H1 (cell line): ENCODE results near the gene ARHGEF7. TPM values are rescaled to one million over a fixed set of nuclear protein-coding genes. Genes with fewer than 3 reads are reported as not detected.
"Not testable (repeated sequence)": the region's sequence is repeated elsewhere in the genome, so short reads cannot be mapped to it uniquely, and the experiment has no call there.

Experiments
- CTCF ChIA-PET: fragments of 300-600 bp; sonication (Branson Sonifier 250); formaldehyde crosslinking; loops from one replicate; lab custom pipeline; 2021; ENCODE audit not compliant: partially characterized antibody; lab: Charles Lee
- POLR2A ChIA-PET: fragments of 300-600 bp; sonication (Branson Sonifier 250); formaldehyde crosslinking; loops from one replicate; lab custom pipeline; 2021; ENCODE audit warnings: inconsistent platforms; ENCODE audit not compliant: partially characterized antibody; lab: Charles Lee
- DNase-seq, 2 experiments: peaks; one replicate each; pipeline versions ENCODE4 v3.0.0 to v3.0.0-alpha.2; 2010 to 2022; ENCODE audit warnings: low spot score in 2 of 2, low read depth in 1 of 2, mixed read lengths in 1 of 2
- FAIRE-seq: peaks from 2 replicates; lab custom pipeline; 2011; peaks lifted over from hg19 to GRCh38; lab: Jason Lieb, UNC
- H2AFZ ChIP-seq: 2 replicates; pipeline ENCODE4 v1.8.1; 2012; ENCODE audit warnings: low read length, inconsistent platforms
- H2AK5ac ChIP-seq: 2 replicates; pipeline ENCODE4 v1.6.1; 2013; ENCODE audit warnings: low read depth, low read length
- H2BK120ac ChIP-seq: replicated peaks from 2 replicates; pipeline ENCODE3; 2013; ENCODE audit warnings: low read depth, low read length, inconsistent platforms
- H2BK12ac ChIP-seq: 2 replicates; pipeline ENCODE4 v1.6.1; 2013; ENCODE audit warnings: low read depth, low read length
- H2BK15ac ChIP-seq: 2 replicates; pipeline ENCODE4 v1.6.1; 2013; ENCODE audit warnings: low read length
- H2BK20ac ChIP-seq: 2 replicates; pipeline ENCODE4 v1.6.1; 2013; ENCODE audit warnings: low read length
- H2BK5ac ChIP-seq: 2 replicates; pipeline ENCODE4 v1.6.1; 2013; ENCODE audit warnings: low read depth, low read length
- H3K14ac ChIP-seq: 2 replicates; pipeline ENCODE4 v1.6.1; 2013; ENCODE audit warnings: inconsistent platforms; ENCODE audit not compliant: insufficient read length
- H3K18ac ChIP-seq: 2 replicates; pipeline ENCODE4 v1.6.1; 2013; ENCODE audit warnings: low read length; ENCODE audit errors: extremely low read depth
- H3K23ac ChIP-seq: 2 replicates; pipeline ENCODE4 v1.6.1; 2013; ENCODE audit warnings: inconsistent platforms; ENCODE audit not compliant: insufficient read length
- H3K23me2 ChIP-seq: 2 replicates; pipeline ENCODE4 v1.6.1; 2013; ENCODE audit warnings: low read depth, low read length
- H3K27ac ChIP-seq: 2 replicates; pipeline ENCODE4 v1.6.1; 2011; ENCODE audit warnings: low read depth, low read length, inconsistent platforms
- H3K27me3 ChIP-seq, 4 experiments: replicated peaks in 1 of 4; 1 replicate in 1 of 4; 2 replicates in 3 of 4; pipeline versions ENCODE4 v1.6.1 to v1.8.1; 2011 to 2013; ENCODE audit warnings: low read length in 3 of 4, mild to moderate bottlenecking in 3 of 4, inconsistent platforms in 2 of 4, mixed read lengths in 2 of 4, moderate library complexity in 1 of 4; ENCODE audit not compliant: control insufficient read depth in 3 of 4, insufficient read depth in 3 of 4; ENCODE audit errors: extremely low read depth in 1 of 4
- H3K36me3 ChIP-seq, 4 experiments: 2 replicates each; pipeline versions ENCODE4 v1.6.1 to v1.8.1; 2011 to 2013; ENCODE audit warnings: mild to moderate bottlenecking in 4 of 4, low read length in 3 of 4, moderate library complexity in 2 of 4, control low read depth in 1 of 4, inconsistent platforms in 1 of 4; ENCODE audit not compliant: insufficient read depth in 4 of 4, control insufficient read depth in 2 of 4
- H3K4ac ChIP-seq: replicated peaks from 2 replicates; pipeline ENCODE3; 2013; ENCODE audit warnings: low read length, low read depth, mixed read lengths, inconsistent platforms; ENCODE audit not compliant: insufficient read length
- H3K4me1 ChIP-seq, 4 experiments: replicated peaks in 1 of 4; 1 replicate in 1 of 4; 2 replicates in 3 of 4; pipeline versions ENCODE4 v1.6.1 to v1.8.1; 2011 to 2013; ENCODE audit warnings: low read length in 3 of 4, inconsistent platforms in 2 of 4, mixed read lengths in 1 of 4; ENCODE audit not compliant: insufficient read depth in 4 of 4, control insufficient read depth in 3 of 4
- H3K4me2 ChIP-seq, 2 experiments: 2 replicates each; pipeline versions ENCODE4 v1.6.1 to v1.8.1; 2011 to 2013; ENCODE audit warnings: low read depth in 2 of 2, low read length in 2 of 2, control low read depth in 1 of 2, inconsistent platforms in 1 of 2, mild to moderate bottlenecking in 1 of 2; ENCODE audit not compliant: insufficient read depth in 1 of 2
- H3K4me3 ChIP-seq, 4 experiments: fragments of 200-600, 300-600 bp in 1 of 4; sonication (generic), shearing (Covaris generic), sonication (Bioruptor Twin) in 1 of 4; 2 replicates each; pipeline versions ENCODE4 v1.5.1 to v1.8.1; 2011 to 2016; ENCODE audit warnings: low read length in 4 of 4, low read depth in 3 of 4, control low read depth in 2 of 4, inconsistent platforms in 2 of 4, mild to moderate bottlenecking in 2 of 4, mixed read lengths in 1 of 4, moderate library complexity in 1 of 4; ENCODE audit not compliant: insufficient read depth in 2 of 4; ENCODE audit errors: extremely low read depth in 1 of 4
- H3K56ac ChIP-seq: replicated peaks from 2 replicates; pipeline ENCODE3; 2013; ENCODE audit warnings: low read depth, mild to moderate bottlenecking, mixed read lengths, low read length, inconsistent platforms; ENCODE audit not compliant: insufficient read length
- H3K79me1 ChIP-seq: 2 replicates; pipeline ENCODE4 v1.6.1; 2013; ENCODE audit warnings: low read depth, low read length, control low read depth
- H3K79me2 ChIP-seq, 2 experiments: 2 replicates each; pipeline versions ENCODE4 v1.6.1 to v1.8.1; 2012 to 2013; ENCODE audit warnings: low read length in 2 of 2, mild to moderate bottlenecking in 2 of 2, inconsistent platforms in 1 of 2; ENCODE audit not compliant: insufficient read depth in 2 of 2, control insufficient read depth in 1 of 2
- H3K9ac ChIP-seq, 4 experiments: replicated peaks in 1 of 4; 1 replicate in 1 of 4; 2 replicates in 3 of 4; pipeline versions ENCODE4 v1.6.1 to v1.8.1; 2011 to 2013; ENCODE audit warnings: low read depth in 3 of 4, low read length in 3 of 4, control low read depth in 2 of 4, mild to moderate bottlenecking in 2 of 4, moderate library complexity in 2 of 4, inconsistent platforms in 1 of 4; ENCODE audit errors: extremely low read depth in 1 of 4
- H3K9me3 ChIP-seq, 2 experiments: 2 replicates each; pipeline versions ENCODE4 v1.6.1 to v1.8.1; 2012 to 2013; ENCODE audit warnings: mild to moderate bottlenecking in 2 of 2, moderate library complexity in 2 of 2, control low read depth in 1 of 2, inconsistent platforms in 1 of 2, low read depth in 1 of 2, low read length in 1 of 2, mixed read lengths in 1 of 2; ENCODE audit not compliant: insufficient read depth in 2 of 2
- H4K20me1 ChIP-seq, 2 experiments: replicated peaks in 1 of 2; 2 replicates each; pipeline versions ENCODE3 to v1.8.1; 2011 to 2013; ENCODE audit warnings: inconsistent platforms in 2 of 2, low read length in 2 of 2, mild to moderate bottlenecking in 1 of 2; ENCODE audit not compliant: insufficient read depth in 2 of 2, control insufficient read depth in 1 of 2
- H4K5ac ChIP-seq: 2 replicates; pipeline ENCODE4 v1.6.1; 2013; ENCODE audit warnings: low read length, low read depth, mixed read lengths, inconsistent platforms; ENCODE audit not compliant: insufficient read length
- H4K8ac ChIP-seq: 2 replicates; pipeline ENCODE4 v1.8.0; 2013; ENCODE audit warnings: mild to moderate bottlenecking, moderate library complexity, low read length, inconsistent platforms; ENCODE audit not compliant: insufficient read depth; ENCODE audit errors: extremely low read depth
- H4K91ac ChIP-seq: replicated peaks from 2 replicates; pipeline ENCODE3; 2013; ENCODE audit warnings: low read length, mixed read lengths, inconsistent platforms; ENCODE audit not compliant: insufficient read length
- WGBS, 2 experiments: shearing (Covaris generic) in 1 of 2; methylation state at CpG; one replicate each; pipeline versions ENCODE4 v1.1.6 to v1.1.7; 2013 to 2015; ENCODE audit warnings: low lambda C conversion rate in 2 of 2, mixed read lengths in 2 of 2, inconsistent platforms in 1 of 2, low coverage in 1 of 2, missing lambda C conversion rate in 1 of 2; ENCODE audit not compliant: insufficient replicate concordance in 2 of 2, insufficient coverage in 1 of 2, insufficient read length in 1 of 2; ENCODE audit errors: extremely low coverage in 1 of 2, missing lambda C conversion rate in 1 of 2; 5-methylcytosine and 5-hydroxymethylcytosine counted together
- polyA plus RNA-seq, 7 experiments: library from polyadenylated mRNA; depleted of rRNA in 3 of 7; stranded (reverse) in 5 of 7; unstranded in 2 of 7; fragments of >200 nt in 5 of 7; fragments of 200-250 nt in 2 of 7; gene quantifications; 1 replicate in 5 of 7; 2 replicates in 1 of 7; 4 replicates in 1 of 7; pipeline versions ENCODE4 v1.2.1 to v1.2.3, GENCODE V29; 2011 to 2013; ENCODE audit warnings: missing spikeins in 2 of 7, mixed read lengths in 2 of 7
- total RNA-seq: library from RNA; stranded (reverse); fragmentation: NEBNext Ultra II Directional; extraction: Animal tissue kit (Norgen Biotek cat#: 25700); gene quantifications from 2 replicates; pipeline ENCODE4 v1.2.1, GENCODE V29; 2021

ARHGEF7 gene
- total and polyA plus RNA-seq, 2 of the 8 experiments (the other 6 are each of a cell fraction or from before 2014, with no cell fraction given), result 26.2 to 56.5 TPM

GRCh38 chr13:111189064-111189505 is 74.0 kb downstream of the ARHGEF7 start:
- Histone ChIP-seq H3K4me1 (peaks cover 0 to 13% (median 4%) of the 10 kb centered on the region in 4 experiments; a peak in 4 of 7 replicates), H4K20me1 (peaks cover 3 to 22% of the 10 kb centered on the region in 2 experiments), H3K79me2 (peaks cover 9 to 89% of the 10 kb centered on the region in 2 experiments), H3K79me1 (peaks cover 15% of the 10 kb centered on the region)
- FAIRE-seq, H2AFZ ChIP-seq, H2BK20ac ChIP-seq, DNase-seq, H2BK5ac ChIP-seq, H2BK120ac ChIP-seq, H2BK12ac ChIP-seq, H3K9me3 ChIP-seq, H3K27ac ChIP-seq, H4K8ac ChIP-seq, H3K23me2 ChIP-seq, H3K27me3 ChIP-seq, H3K4me2 ChIP-seq, H3K56ac ChIP-seq, H3K4ac ChIP-seq, H3K14ac ChIP-seq, H3K23ac ChIP-seq, H2AK5ac ChIP-seq, H3K4me3 ChIP-seq, POLR2A ChIA-PET, H4K5ac ChIP-seq, H2BK15ac ChIP-seq, H3K36me3 ChIP-seq, H4K91ac ChIP-seq, H3K9ac ChIP-seq, H3K18ac ChIP-seq: not testable (repeated sequence)
- WGBS, 2 experiments, result 92% methylated on average over 12 of the region's 12 CpGs; no CpG with 5 or more reads in 1 of the 2 experiments
- CTCF ChIA-PET, result interaction anchor here (0.7 to 9.8 kb wide), 6 partner anchors 9 to 32 kb away, joined by 3 to 65 read pairs (median 4); no protein-coding TSS in a partner anchor

- H3K4me2 ChIP-seq, H3K9ac ChIP-seq, H3K9me3 ChIP-seq, H2BK15ac ChIP-seq, H2AK5ac ChIP-seq, H2BK20ac ChIP-seq, H3K27me3 ChIP-seq, H4K8ac ChIP-seq, H4K5ac ChIP-seq, DNase-seq, H2BK12ac ChIP-seq, H3K4ac ChIP-seq, H3K36me3 ChIP-seq, POLR2A ChIA-PET, H3K14ac ChIP-seq, H3K27ac ChIP-seq, H3K18ac ChIP-seq, H4K91ac ChIP-seq, FAIRE-seq, H2BK5ac ChIP-seq, H2AFZ ChIP-seq, H3K4me3 ChIP-seq, H2BK120ac ChIP-seq, H3K56ac ChIP-seq, H3K23ac ChIP-seq, H3K23me2 ChIP-seq: not testable (repeated sequence)
- H3K79me1 ChIP-seq, result peaks cover 12% of the 10 kb centered on the region
- peaks cover 3 to 22% of the 10 kb centered on the region in 2 experiments for H4K20me1 ChIP-seq
- 95% methylated on average over 9 of the region's 9 CpGs; no CpG with 5 or more reads in 1 of the 2 experiments for WGBS, 2 experiments
- peaks cover 9 to 89% of the 10 kb centered on the region in 2 experiments for H3K79me2 ChIP-seq
- H3K4me1 ChIP-seq, result peaks cover 0 to 13% (median 3%) of the 10 kb centered on the region in 4 experiments; a peak in 4 of 7 replicates
- CTCF ChIA-PET, result interaction anchor here (0.9 to 9.8 kb wide), 4 partner anchors 9 to 25 kb away, joined by 4 to 65 read pairs (median 4); no protein-coding TSS in a partner anchor
Measured at GRCh38 chr13:111189516-111189915, 74.4 kb downstream of the ARHGEF7 start.
